GM23338 (cell line): ENCODE data around the gene LRRC28. TPM values are rescaled to one million over a fixed set of nuclear protein-coding genes. Genes with fewer than 3 reads are reported as not detected.

Experiments
- ATAC-seq: fragments of 200-7000 bp; cut with Tn5 transposase; 3 replicates; pipeline ENCODE4 v1.9.1; 2020
- DNase-seq: peaks from one replicate; pipeline ENCODE4 v3.0.0-alpha.2; 2015; ENCODE audit warnings: low spot score
- H2AFZ ChIP-seq: fragments of 200-600 bp; sonication (generic); 2 replicates; pipeline ENCODE4 v1.8.0; 2016; ENCODE audit warnings: antibody characterized with exemption, mild to moderate bottlenecking, moderate library complexity
- H3F3A ChIP-seq: fragments of 200-600 bp; sonication (generic); replicated peaks from 2 replicates; pipeline ENCODE4 v1.8.0; 2017; ENCODE audit warnings: antibody characterized with exemption, mixed run types, low read depth
- H3K27ac ChIP-seq: fragments of 200-600 bp; sonication (generic); 2 replicates; pipeline ENCODE4 v1.6.1; 2016; ENCODE audit warnings: low read depth
- H3K27me3 ChIP-seq: fragments of 200-600 bp; sonication (generic); 2 replicates; pipeline ENCODE4 v1.8.0; 2016; ENCODE audit warnings: mild to moderate bottlenecking, mixed run types, moderate library complexity; ENCODE audit not compliant: insufficient read depth
- H3K36me3 ChIP-seq: fragments of 200-600 bp; sonication (generic); 2 replicates; pipeline ENCODE4 v1.8.0; 2016; ENCODE audit warnings: mild to moderate bottlenecking; ENCODE audit not compliant: insufficient read depth
- H3K4me1 ChIP-seq: fragments of 200-600 bp; sonication (generic); 2 replicates; pipeline ENCODE4 v1.8.0; 2016; ENCODE audit warnings: mild to moderate bottlenecking, moderate library complexity; ENCODE audit not compliant: insufficient read depth
- H3K4me2 ChIP-seq: fragments of 200-600 bp; sonication (generic); 2 replicates; pipeline ENCODE4 v1.7.1; 2017; ENCODE audit warnings: mixed run types
- H3K4me3 ChIP-seq: fragments of 200-600 bp; sonication (generic); 2 replicates; pipeline ENCODE4 v1.6.1; 2016; ENCODE audit warnings: mixed run types
- H3K79me2 ChIP-seq: fragments of 200-600 bp; sonication (generic); replicated peaks from 2 replicates; pipeline ENCODE4 v1.8.0; 2017; ENCODE audit warnings: mild to moderate bottlenecking; ENCODE audit not compliant: insufficient read depth
- H3K9me2 ChIP-seq: fragments of 200-600 bp; sonication (generic); 2 replicates; pipeline ENCODE4 v1.8.0; 2017; ENCODE audit not compliant: insufficient read depth
- H4K20me1 ChIP-seq: fragments of 200-600 bp; sonication (generic); replicated peaks from 2 replicates; pipeline ENCODE4 v1.8.0; 2017; ENCODE audit warnings: mild to moderate bottlenecking; ENCODE audit not compliant: insufficient read depth
- H3K27ac Mint-ChIP-seq: 2 replicates; pipeline ENCODE4 v1.8.0; 2020; ENCODE audit warnings: inconsistent platforms, mild to moderate bottlenecking, moderate library complexity, mixed read lengths
- H3K27me3 Mint-ChIP-seq: 3 replicates; pipeline ENCODE4 v1.8.0; 2022; ENCODE audit warnings: low read depth, mild to moderate bottlenecking, moderate library complexity, mixed read lengths, inconsistent platforms; ENCODE audit not compliant: insufficient read depth, poor library complexity
- H3K36me3 Mint-ChIP-seq: 3 replicates; pipeline ENCODE4 v1.8.0; 2021; ENCODE audit warnings: low read depth, mild to moderate bottlenecking, inconsistent platforms, moderate library complexity, mixed read lengths
- H3K4me1 Mint-ChIP-seq: 3 replicates; pipeline ENCODE4 v1.8.0; 2020; ENCODE audit warnings: mild to moderate bottlenecking, inconsistent platforms, mixed read lengths
- H3K4me3 Mint-ChIP-seq: 3 replicates; pipeline ENCODE4 v1.8.0; 2021; ENCODE audit warnings: moderate library complexity, mild to moderate bottlenecking, inconsistent platforms, mixed read lengths
- H3K9me3 Mint-ChIP-seq: 3 replicates; pipeline ENCODE4 v1.8.0; 2020; ENCODE audit warnings: moderate library complexity, mild to moderate bottlenecking, inconsistent platforms, mixed read lengths
- CREB1 ChIP-seq: fragments of 250-450 bp; sonication (Bioruptor Pico); IDR thresholded peaks from 2 replicates; pipeline ENCODE4 v1.5.0; 2020; ENCODE audit warnings: low read depth, mild to moderate bottlenecking, moderate library complexity
- ETS1 ChIP-seq: IDR thresholded peaks from 2 replicates; pipeline ENCODE4 v1.6.1; 2016; ENCODE audit warnings: antibody characterized with exemption
- EZH2 ChIP-seq: fragments of 200-600 bp; sonication (generic); IDR thresholded peaks from one replicate; pipeline ENCODE4 v1.8.0; 2017; ENCODE audit warnings: antibody characterized with exemption, mild to moderate bottlenecking, low read depth; ENCODE audit not compliant: unreplicated experiment
- EZH2phosphoT487 ChIP-seq: fragments of 200-600 bp; sonication (generic); IDR thresholded peaks from one replicate; pipeline ENCODE4 v1.8.1; 2018; ENCODE audit warnings: antibody characterized with exemption; ENCODE audit not compliant: unreplicated experiment
- JUNB ChIP-seq: IDR thresholded peaks from one replicate; pipeline ENCODE4 v1.6.1; 2016; ENCODE audit warnings: antibody characterized with exemption; ENCODE audit not compliant: unreplicated experiment
- NANOG ChIP-seq: IDR thresholded peaks from 2 replicates; pipeline ENCODE4 v1.6.1; 2016; ENCODE audit warnings: antibody characterized with exemption, borderline replicate concordance
- POLR2AphosphoS5 ChIP-seq: IDR thresholded peaks from 2 replicates; pipeline ENCODE4 v1.6.1; 2016; ENCODE audit warnings: antibody characterized with exemption, low read depth
- REST ChIP-seq: IDR thresholded peaks from one replicate; pipeline ENCODE4 v1.6.1; 2018; ENCODE audit warnings: antibody characterized with exemption; ENCODE audit not compliant: unreplicated experiment
- STAT1 ChIP-seq: IDR thresholded peaks from one replicate; pipeline ENCODE4 v1.6.1; 2016; ENCODE audit warnings: antibody characterized with exemption; ENCODE audit not compliant: unreplicated experiment
- ZNF114 ChIP-seq: fragments of 250-450 bp; sonication (Bioruptor Pico); IDR thresholded peaks from 2 replicates; pipeline ENCODE4 v1.5.0; 2020; ENCODE audit warnings: mild to moderate bottlenecking, moderate library complexity
- ZNF331 ChIP-seq: fragments of 250-450 bp; sonication (Bioruptor Pico); IDR thresholded peaks from 2 replicates; pipeline ENCODE4 v1.5.0; 2020; ENCODE audit warnings: low read depth, mild to moderate bottlenecking, moderate library complexity
- ZNF462 ChIP-seq: fragments of 250-450 bp; sonication (Bioruptor Pico); IDR thresholded peaks from 2 replicates; pipeline ENCODE4 v1.5.0; 2020; ENCODE audit warnings: mild to moderate bottlenecking, moderate library complexity
- polyA plus RNA-seq: library from polyadenylated mRNA; unstranded; fragments of >200 nt; fragmentation: Nextera tagmentation; extraction: Ambion mirVana; gene quantifications from 2 replicates; pipeline ENCODE4 v1.2.1, GENCODE V29; 2016
- total RNA-seq: library from RNA; depleted of rRNA; stranded (reverse); fragments of >200 nt; shearing (Covaris generic); gene quantifications from 2 replicates; pipeline ENCODE4 v1.2.3, GENCODE V29; 2014

LRRC28 gene
- total and polyA plus RNA-seq, 2 experiments from 2014 or later = 12.9 to 28.4 TPM

- H3K4me3 ChIP-seq = no peak overlapping the region
- H3K9me2 ChIP-seq = no peaks in the 10 kb centered on the region
- no peak for DNase-seq
- no peak for TF ChIP-seq CREB1 (CRISPR knock-in tag)
- TF ChIP-seq STAT1 = no peak
- TF ChIP-seq ZNF331 = no peak
- TF ChIP-seq EZH2 = no peak
- TF ChIP-seq EZH2phosphoT487 = no peak
- TF ChIP-seq JUNB = no peak
- TF ChIP-seq ETS1 = no peak
- ATAC-seq = no peak
- peaks cover 14% of the 10 kb centered on the region for H3K4me1 Mint-ChIP-seq
- H2AFZ ChIP-seq = no peak overlapping the region
- H3K27me3 Mint-ChIP-seq = no peaks in the 10 kb centered on the region
- no peaks in the 10 kb centered on the region for H3F3A ChIP-seq
- H3K27me3 ChIP-seq = no peaks in the 10 kb centered on the region
- no peaks in the 10 kb centered on the region for H4K20me1 ChIP-seq
- no peaks in the 10 kb centered on the region for H3K9me3 Mint-ChIP-seq
- no peak overlapping the region for H3K27ac Mint-ChIP-seq
- H3K36me3 ChIP-seq = no peaks in the 10 kb centered on the region
- no peak overlapping the region; the same call in 1 of the 2 replicates for H3K27ac ChIP-seq
- no peak overlapping the region for H3K4me2 ChIP-seq
- H3K79me2 ChIP-seq = no peaks in the 10 kb centered on the region
- no peak overlapping the region for H3K4me3 Mint-ChIP-seq
- H3K36me3 Mint-ChIP-seq = no peaks in the 10 kb centered on the region
- H3K4me1 ChIP-seq = no peaks in the 10 kb centered on the region
Measured at GRCh38 chr15:99333413-99333812, 82.1 kb downstream of the LRRC28 start.

GRCh38 chr15:99333981-99334380, 82.7 kb downstream of the LRRC28 start:
- Mint-ChIP-seq H3K27me3 (no peaks in the 10 kb centered on the region), H3K9me3 (no peaks in the 10 kb centered on the region), H3K36me3 (no peaks in the 10 kb centered on the region), H3K4me1 (peaks cover 13% of the 10 kb centered on the region), H3K27ac (no peak overlapping the region; the same call in 1 of the 2 replicates), H3K4me3 (no peak overlapping the region)
- ATAC-seq = no peak
- no peaks in the 10 kb centered on the region for H3K27me3 ChIP-seq
- H3K27ac ChIP-seq = no peak overlapping the region; the same call in 1 of the 2 replicates
- no peak overlapping the region for H2AFZ ChIP-seq
- H3K4me2 ChIP-seq = no peak overlapping the region
- no peaks in the 10 kb centered on the region for H3K9me2 ChIP-seq
- H3K79me2 ChIP-seq = no peaks in the 10 kb centered on the region
- no peaks in the 10 kb centered on the region for H3K4me1 ChIP-seq
- H3K36me3 ChIP-seq = no peaks in the 10 kb centered on the region
- no peak overlapping the region for H3K4me3 ChIP-seq
- TF ChIP-seq ZNF462 (CRISPR knock-in tag) = no peak
- TF ChIP-seq JUNB = no peak
- TF ChIP-seq REST = no peak
- TF ChIP-seq NANOG = no peak
- TF ChIP-seq STAT1 = no peak
- TF ChIP-seq ZNF114 (CRISPR knock-in tag) = no peak
- no peak for TF ChIP-seq EZH2phosphoT487
- TF ChIP-seq POLR2AphosphoS5 = no peak
- TF ChIP-seq EZH2 = no peak
- no peaks in the 10 kb centered on the region for H3F3A ChIP-seq
- no peaks in the 10 kb centered on the region for H4K20me1 ChIP-seq
- no peak for DNase-seq
